PC-3 (cell line): Measurements from ENCODE around the gene PADI4. TPM values are rescaled to one million over a fixed set of nuclear protein-coding genes. Genes with fewer than 3 reads are reported as not detected.

Source experiments
- ATAC-seq: fragments of 200-7000 bp; cut with Tn5 transposase; 2 replicates; pipeline ENCODE4 v1.9.1; 2020; ENCODE audit warnings: mild to moderate bottlenecking, moderate library complexity
- BruUV-seq: library from RNA; stranded (reverse); fragments of 400-500 nt; replicated peaks from 2 replicates; lab custom pipeline; 2021; lab: Mats Ljungman, UMichigan
- CTCF ChIA-PET: fragments of 300-600 bp; sonication (Branson Sonifier 250); formaldehyde crosslinking; loops from one replicate; lab custom pipeline; 2022; ENCODE audit warnings: antibody characterized with exemption; lab: Charles Lee
- POLR2A ChIA-PET: fragments of 300-600 bp; sonication (Branson Sonifier 250); formaldehyde crosslinking; loops from one replicate; lab custom pipeline; 2022; ENCODE audit warnings: antibody characterized with exemption; ENCODE audit not compliant: unreplicated experiment; lab: Charles Lee
- DNase-seq: peaks from one replicate; pipeline ENCODE4 v3.0.0-alpha.2; 2015
- H2AFZ ChIP-seq: fragments of 300-600 bp; sonication (generic); 2 replicates; pipeline ENCODE4 v1.6.0; 2016; ENCODE audit warnings: antibody characterized with exemption, low read length
- H3F3A ChIP-seq: fragments of 300-600 bp; sonication (generic); one replicate; pipeline ENCODE4 v1.6.0; 2017; ENCODE audit warnings: antibody characterized with exemption, low read length, control low read depth, mild to moderate bottlenecking; ENCODE audit not compliant: unreplicated experiment
- H3K27ac ChIP-seq: fragments of 300-600 bp; sonication (generic); 2 replicates; pipeline ENCODE4 v1.5.1; 2016; ENCODE audit warnings: mild to moderate bottlenecking, low read length
- H3K27me3 ChIP-seq: fragments of 300-600 bp; sonication (generic); 2 replicates; pipeline ENCODE4 v1.6.1; 2016; ENCODE audit warnings: low read length, mixed read lengths
- H3K36me3 ChIP-seq: fragments of 300-600 bp; sonication (generic); 2 replicates; pipeline ENCODE4 v1.6.1; 2016; ENCODE audit warnings: low read depth, mixed run types, low read length, mixed read lengths
- H3K4me1 ChIP-seq: fragments of 300-600 bp; sonication (generic); 2 replicates; pipeline ENCODE4 v1.5.1; 2016; ENCODE audit warnings: low read length; ENCODE audit not compliant: insufficient read depth
- H3K4me2 ChIP-seq: fragments of 300-600 bp; sonication (generic); 2 replicates; pipeline ENCODE4 v1.6.0; 2016; ENCODE audit warnings: low read length
- H3K4me3 ChIP-seq: fragments of 300-600 bp; sonication (generic); 2 replicates; pipeline ENCODE4 v1.5.1; 2016; ENCODE audit warnings: mild to moderate bottlenecking, low read length, mixed read lengths
- H3K79me2 ChIP-seq: fragments of 300-600 bp; sonication (generic); 2 replicates; pipeline ENCODE4 v1.6.1; 2017; ENCODE audit warnings: low read length, mixed read lengths
- H3K9ac ChIP-seq: fragments of 300-600 bp; sonication (generic); 2 replicates; pipeline ENCODE4 v1.6.0; 2016; ENCODE audit warnings: mild to moderate bottlenecking, low read length
- H3K9me2 ChIP-seq: fragments of 300-600 bp; sonication (generic); replicated peaks from 2 replicates; pipeline ENCODE4 v1.6.1; 2016; ENCODE audit warnings: mixed run types, low read length, mixed read lengths
- H3K9me3 ChIP-seq: fragments of 300-600 bp; sonication (generic); 2 replicates; pipeline ENCODE4 v1.6.1; 2016; ENCODE audit warnings: low read length, mixed read lengths
- H4K20me1 ChIP-seq: fragments of 300-600 bp; sonication (generic); 2 replicates; pipeline ENCODE4 v1.6.1; 2016; ENCODE audit warnings: low read length, mixed read lengths
- EZH2 ChIP-seq: fragments of 300-600 bp; sonication (generic); IDR thresholded peaks from one replicate; pipeline ENCODE4 v1.6.1; 2017; ENCODE audit warnings: antibody characterized with exemption, mild to moderate bottlenecking, low read length; ENCODE audit not compliant: unreplicated experiment
- EZH2phosphoT487 ChIP-seq: fragments of 300-600 bp; sonication (generic); IDR thresholded peaks from 2 replicates; pipeline ENCODE4 v1.6.1; 2018; ENCODE audit warnings: mild to moderate bottlenecking, antibody characterized with exemption, low read length, borderline replicate concordance
- intact Hi-C: fragments of 100-400 bp; cut with micrococcal nuclease; formaldehyde crosslinking; loops from 2 replicates; pipeline ENCODE4 v1.9.0; 2023
- total RNA-seq: library from RNA; depleted of rRNA; stranded (reverse); fragments of >200 nt; gene quantifications from 2 replicates; pipeline ENCODE4 v1.2.3, GENCODE V29; 2014
- TF ChIP-seq, protein P1 (sequence below): fragments of 300-600 bp; sonication (generic); conservative IDR thresholded peaks from 2 replicates; pipeline ENCODE4 v1.5.1; 2017; ENCODE audit warnings: antibody characterized with exemption, low read depth, mild to moderate bottlenecking, low read length

The PADI4 gene
- total RNA-seq, 1 experiment from 2014 or later = 0.04 TPM

DNA sequence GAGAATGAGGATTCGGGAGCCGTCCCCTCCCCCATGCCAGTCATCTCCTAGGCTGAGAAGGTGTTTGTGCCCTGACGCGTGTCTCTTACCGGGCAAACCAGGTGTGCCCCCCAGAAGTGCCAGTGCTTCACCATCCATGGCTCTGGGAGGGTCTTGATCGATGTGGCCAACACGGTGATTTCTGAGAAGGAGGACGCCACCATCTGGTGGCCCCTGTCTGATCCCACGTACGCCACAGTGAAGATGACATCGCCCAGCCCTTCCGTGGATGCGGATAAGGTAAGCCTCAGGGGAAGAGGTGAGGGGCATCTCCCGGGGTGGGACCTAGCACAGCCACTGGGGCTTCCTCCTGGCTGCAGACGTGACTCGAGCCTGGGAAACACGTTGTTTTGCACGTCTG is 65.0 kb downstream of the PADI4 start:
- intact Hi-C loops = no loop called here
- H3K79me2 ChIP-seq = no peaks in the 10 kb centered on the region
- TF ChIP-seq EZH2phosphoT487 = no peak
- TF ChIP-seq EZH2 = no peak
- TF ChIP-seq, protein P1, sequence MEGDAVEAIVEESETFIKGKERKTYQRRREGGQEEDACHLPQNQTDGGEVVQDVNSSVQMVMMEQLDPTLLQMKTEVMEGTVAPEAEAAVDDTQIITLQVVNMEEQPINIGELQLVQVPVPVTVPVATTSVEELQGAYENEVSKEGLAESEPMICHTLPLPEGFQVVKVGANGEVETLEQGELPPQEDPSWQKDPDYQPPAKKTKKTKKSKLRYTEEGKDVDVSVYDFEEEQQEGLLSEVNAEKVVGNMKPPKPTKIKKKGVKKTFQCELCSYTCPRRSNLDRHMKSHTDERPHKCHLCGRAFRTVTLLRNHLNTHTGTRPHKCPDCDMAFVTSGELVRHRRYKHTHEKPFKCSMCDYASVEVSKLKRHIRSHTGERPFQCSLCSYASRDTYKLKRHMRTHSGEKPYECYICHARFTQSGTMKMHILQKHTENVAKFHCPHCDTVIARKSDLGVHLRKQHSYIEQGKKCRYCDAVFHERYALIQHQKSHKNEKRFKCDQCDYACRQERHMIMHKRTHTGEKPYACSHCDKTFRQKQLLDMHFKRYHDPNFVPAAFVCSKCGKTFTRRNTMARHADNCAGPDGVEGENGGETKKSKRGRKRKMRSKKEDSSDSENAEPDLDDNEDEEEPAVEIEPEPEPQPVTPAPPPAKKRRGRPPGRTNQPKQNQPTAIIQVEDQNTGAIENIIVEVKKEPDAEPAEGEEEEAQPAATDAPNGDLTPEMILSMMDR = no peak

DNA sequence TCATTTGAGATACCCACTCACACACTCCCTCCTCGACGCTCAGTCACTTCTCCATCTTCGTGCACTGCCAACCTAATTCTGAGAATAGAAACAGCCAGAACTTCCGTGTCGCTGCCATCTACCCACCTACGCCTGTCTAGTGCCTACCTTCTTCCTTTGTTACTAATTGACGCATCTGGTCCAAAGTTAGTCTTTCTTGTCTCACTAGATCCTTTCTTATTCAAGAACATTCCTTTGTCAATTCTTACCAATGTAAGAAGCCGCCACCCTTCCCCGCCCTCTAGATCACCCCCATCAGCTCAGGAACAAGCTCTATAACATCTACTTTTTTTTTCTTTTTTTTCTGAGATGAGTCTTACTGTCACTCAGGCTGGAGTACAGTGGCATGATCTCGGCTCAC is 67.7 kb downstream of the PADI4 start:
- H3K4me2 ChIP-seq = no peak overlapping the region
- no peak overlapping the region for H3K9ac ChIP-seq
- no peak overlapping the region for H3K27ac ChIP-seq
- ATAC-seq (no peak), DNase-seq (no peak)
- BruUV-seq = no TSS peak
- H3K4me3 ChIP-seq = no peak overlapping the region
- H3F3A ChIP-seq = no peaks in the 10 kb centered on the region
- no peak overlapping the region for H2AFZ ChIP-seq
- POLR2A ChIA-PET = no interaction called here
- TF ChIP-seq EZH2 (no peak), EZH2phosphoT487 (no peak)
- TF ChIP-seq, protein P1 = no peak
- H3K27me3 ChIP-seq = no peaks in the 10 kb centered on the region
- peaks cover 6% of the 10 kb centered on the region; the same call in 1 of the 2 replicates for H3K4me1 ChIP-seq
- CTCF ChIA-PET = no interaction called here
- no peaks in the 10 kb centered on the region for H3K9me3 ChIP-seq
- H3K36me3 ChIP-seq = no peaks in the 10 kb centered on the region
- H4K20me1 ChIP-seq = no peaks in the 10 kb centered on the region
- no peaks in the 10 kb centered on the region for H3K9me2 ChIP-seq
- intact Hi-C loops = no loop called here
- no peaks in the 10 kb centered on the region for H3K79me2 ChIP-seq

More for the DNA sequence above, 65.0 kb downstream of the PADI4 start:
- H3K4me3 ChIP-seq = no peak overlapping the region
- ATAC-seq = no peak
- no peak overlapping the region for H2AFZ ChIP-seq
- no peaks in the 10 kb centered on the region for H3F3A ChIP-seq
- H3K27me3 ChIP-seq = no peaks in the 10 kb centered on the region
- no peaks in the 10 kb centered on the region for H3K9me2 ChIP-seq
- H3K4me1 ChIP-seq = peaks cover 28% of the 10 kb centered on the region
- no peaks in the 10 kb centered on the region for H3K9me3 ChIP-seq
- H3K9ac ChIP-seq = no peak overlapping the region
- DNase-seq = no peak
- H4K20me1 ChIP-seq = no peaks in the 10 kb centered on the region
- CTCF ChIA-PET = no interaction called here
- H3K36me3 ChIP-seq = no peaks in the 10 kb centered on the region
- POLR2A ChIA-PET = no interaction called here
- H3K27ac ChIP-seq = no peak overlapping the region
- no peak overlapping the region for H3K4me2 ChIP-seq
- BruUV-seq = no TSS peak

DNA sequence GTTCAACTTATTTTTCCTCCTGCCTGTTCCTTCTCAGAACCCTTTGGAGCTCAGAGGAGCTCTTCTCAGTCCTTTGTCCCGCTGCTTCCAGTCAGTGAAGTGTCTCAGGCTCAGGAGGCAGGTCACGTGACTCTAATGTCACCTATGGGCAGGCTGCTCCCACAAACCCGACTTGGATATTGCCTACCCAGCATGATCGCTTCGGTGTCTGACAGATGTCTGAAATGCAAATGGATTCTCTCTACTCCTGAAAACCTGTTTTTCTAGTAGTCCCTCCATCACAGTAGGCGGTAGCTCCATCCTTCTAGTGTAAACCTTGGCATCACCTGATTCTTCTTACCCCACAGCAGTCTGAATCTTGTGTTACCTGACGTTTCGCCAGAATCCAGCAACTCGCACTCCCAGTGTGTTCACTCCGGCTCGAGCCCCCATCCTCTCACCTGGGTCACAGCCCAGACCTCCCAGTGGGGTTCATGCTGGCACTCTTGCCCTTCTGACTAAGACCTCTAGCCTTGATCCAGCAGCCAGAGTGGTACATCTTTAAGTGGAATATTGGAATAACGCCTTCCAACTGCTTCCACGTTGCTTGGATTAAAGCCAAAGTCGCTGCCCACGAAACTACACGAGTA is 69.4 kb downstream of the PADI4 start:
- no peak overlapping the region for H3K9ac ChIP-seq
- no peaks in the 10 kb centered on the region for H3K4me1 ChIP-seq
- intact Hi-C loops = no loop called here
- no peaks in the 10 kb centered on the region for H4K20me1 ChIP-seq
- no peaks in the 10 kb centered on the region for H3F3A ChIP-seq
- H3K4me2 ChIP-seq = no peak overlapping the region
- DNase-seq (peak; percentile 5), ATAC-seq (no peak)
- POLR2A ChIA-PET = no interaction called here
- H2AFZ ChIP-seq = peak overlapping the region; percentile 17; the same call in 1 of the 2 replicates
- H3K27ac ChIP-seq = no peak overlapping the region
- no peaks in the 10 kb centered on the region for H3K79me2 ChIP-seq
- BruUV-seq = no TSS peak
- H3K9me3 ChIP-seq = no peaks in the 10 kb centered on the region
- H3K36me3 ChIP-seq = no peaks in the 10 kb centered on the region
- CTCF ChIA-PET = interaction anchor here (0.6 kb wide), 1 partner anchor 30 kb away, joined by 3 read pairs; no protein-coding TSS in a partner anchor
- H3K27me3 ChIP-seq = no peaks in the 10 kb centered on the region
- no peaks in the 10 kb centered on the region for H3K9me2 ChIP-seq
- no peak for TF ChIP-seq EZH2phosphoT487
- TF ChIP-seq, protein P1 = no peak
- TF ChIP-seq EZH2 = no peak
- H3K4me3 ChIP-seq = no peak overlapping the region
